GM21528 (cell line): Measurements from ENCODE around the gene ITLN2.
"Not testable (repeated sequence)": the region's sequence is repeated elsewhere in the genome, so short reads cannot be mapped to it uniquely, and the experiment has no call there.

Source experiments
- ATAC-seq: cut with Tn5 transposase; IDR thresholded peaks from one replicate; pipeline ENCODE4 v1.9.1; 2021; ENCODE audit warnings: mild to moderate bottlenecking, moderate library complexity; ENCODE audit not compliant: unreplicated experiment, low FRiP score

Gene ITLN2

DNA sequence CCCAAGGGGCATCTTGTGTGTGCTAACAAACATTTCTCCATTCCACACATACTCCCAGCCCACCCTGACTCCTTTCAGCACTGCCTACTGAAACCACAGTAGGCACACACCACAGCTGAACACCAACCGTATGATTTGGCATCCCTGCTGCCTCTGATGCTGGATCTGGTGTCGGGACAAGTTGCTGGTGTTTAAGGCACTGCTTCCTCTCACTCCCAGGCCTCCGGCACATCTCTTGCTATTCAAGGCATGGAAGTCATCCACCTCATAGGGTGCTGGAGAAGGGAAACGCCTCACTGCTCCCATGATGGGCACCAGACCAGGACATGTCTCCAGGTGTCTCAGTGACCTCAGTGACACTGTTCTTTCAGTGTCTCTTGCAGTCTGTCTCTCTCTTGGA, 2.4 kb upstream of the ITLN2 start:
- ATAC-seq, result no peak

DNA sequence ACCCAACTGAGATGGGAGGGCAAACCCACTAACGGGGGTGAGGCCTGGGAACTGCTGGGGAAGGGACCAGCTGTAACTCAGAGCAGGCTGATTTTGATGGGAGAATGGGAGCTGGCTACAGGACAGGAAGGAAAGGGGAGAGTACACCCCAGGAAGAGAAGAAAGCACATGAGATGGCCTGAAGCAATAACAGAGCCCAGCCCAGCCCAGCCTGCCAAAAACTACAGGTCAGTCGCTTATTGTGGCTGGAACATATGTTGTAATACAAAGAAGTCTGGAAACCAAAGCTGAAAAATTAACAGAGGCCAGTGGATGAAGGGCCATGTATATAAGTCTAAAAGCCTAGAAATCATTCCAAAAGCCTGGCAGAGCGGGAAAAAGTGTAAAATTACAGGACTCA, 1.6 kb downstream of the ITLN2 start:
- no peak for ATAC-seq

DNA sequence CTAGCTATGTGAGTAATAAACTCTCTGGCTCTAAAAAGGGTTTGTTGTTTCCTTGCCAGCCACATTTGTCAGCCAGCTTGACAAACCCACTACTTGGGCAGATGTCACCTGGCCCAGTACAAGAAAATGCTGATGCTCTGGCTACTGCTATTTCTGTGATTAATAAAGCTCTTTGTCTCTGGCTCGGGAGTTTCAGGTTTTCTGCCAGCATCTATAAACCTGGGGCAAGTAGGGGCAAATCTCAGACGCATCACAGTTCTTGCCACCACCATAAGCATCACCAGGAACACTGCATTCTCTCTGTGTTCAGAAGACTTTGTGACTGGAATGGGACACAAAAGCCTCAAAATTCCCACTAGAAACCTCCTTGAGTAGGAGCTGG, 2.5 kb downstream of the ITLN2 start:
- ATAC-seq, result no peak

DNA sequence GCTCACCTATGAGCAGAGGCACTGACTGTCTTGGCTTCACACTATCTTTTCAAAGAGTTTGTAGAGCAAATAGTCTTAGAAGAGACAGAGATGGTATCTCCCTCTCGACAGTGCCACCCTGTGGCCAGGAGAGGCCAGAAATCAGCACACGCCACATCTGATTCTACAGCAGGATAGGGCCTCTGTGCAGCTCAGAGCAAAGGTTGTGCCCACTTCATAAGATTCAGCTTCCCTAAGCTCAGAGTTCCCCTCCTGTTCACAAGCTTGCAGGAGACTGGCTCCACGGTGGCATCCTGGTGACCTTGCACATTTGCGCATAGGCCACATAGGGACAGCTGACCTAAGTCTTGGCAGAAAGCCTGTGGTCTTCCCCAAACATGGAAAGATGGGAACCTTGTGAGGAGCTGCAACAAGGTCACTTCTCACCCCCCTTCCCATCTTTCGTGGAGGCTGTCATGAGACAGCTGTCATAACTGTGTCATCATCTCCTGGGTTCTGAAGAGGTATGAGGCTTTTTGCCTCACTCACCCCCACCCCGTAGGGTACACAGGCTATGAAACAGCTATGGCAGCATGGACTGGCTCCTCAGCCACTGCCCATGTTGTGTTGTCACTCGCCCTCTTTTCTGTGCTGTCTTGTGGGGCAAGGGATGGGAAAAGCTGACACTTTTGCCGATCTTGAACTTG, 3.0 kb downstream of the ITLN2 start:
- ATAC-seq, result no peak

DNA sequence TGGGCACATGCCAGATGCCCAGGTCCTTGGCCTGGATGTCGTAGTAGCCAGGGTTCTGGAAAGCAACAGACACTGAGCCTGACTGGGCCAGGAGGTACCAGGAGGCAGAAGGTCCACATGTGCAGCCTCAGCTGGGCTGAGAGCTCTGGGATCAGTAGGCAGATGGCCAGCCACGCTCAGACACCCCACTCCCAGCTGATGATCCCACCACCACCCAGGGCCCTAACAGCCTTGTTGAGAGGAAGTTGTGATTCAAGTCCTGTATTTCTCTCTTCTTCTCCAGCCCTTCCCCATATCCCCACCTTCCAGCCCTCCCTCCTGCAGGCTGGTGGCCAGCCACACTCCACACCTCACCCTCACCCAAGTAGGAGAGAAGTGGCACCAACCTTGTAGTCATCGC, 4.0 kb downstream of the ITLN2 start:
- ATAC-seq, result no peak

DNA sequence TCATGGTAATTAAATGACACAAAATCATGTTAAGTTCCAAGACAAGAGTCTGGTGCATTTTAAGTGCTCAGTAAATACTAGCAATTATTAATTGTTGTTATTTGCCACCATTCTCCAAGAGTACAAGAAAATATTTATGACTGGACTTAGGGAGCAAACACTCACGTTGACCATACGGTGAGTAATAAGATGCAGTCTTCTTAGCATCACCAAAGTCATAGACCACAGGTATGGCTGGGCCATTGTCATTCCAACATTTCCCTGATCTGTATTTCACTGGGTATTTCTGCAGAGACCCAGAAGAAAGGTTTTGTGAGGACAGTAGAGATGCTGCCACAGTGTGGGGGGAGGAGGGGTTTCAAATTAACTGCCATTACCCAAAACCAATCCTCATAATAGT, 4.7 kb downstream of the ITLN2 start:
- no peak for ATAC-seq

DNA sequence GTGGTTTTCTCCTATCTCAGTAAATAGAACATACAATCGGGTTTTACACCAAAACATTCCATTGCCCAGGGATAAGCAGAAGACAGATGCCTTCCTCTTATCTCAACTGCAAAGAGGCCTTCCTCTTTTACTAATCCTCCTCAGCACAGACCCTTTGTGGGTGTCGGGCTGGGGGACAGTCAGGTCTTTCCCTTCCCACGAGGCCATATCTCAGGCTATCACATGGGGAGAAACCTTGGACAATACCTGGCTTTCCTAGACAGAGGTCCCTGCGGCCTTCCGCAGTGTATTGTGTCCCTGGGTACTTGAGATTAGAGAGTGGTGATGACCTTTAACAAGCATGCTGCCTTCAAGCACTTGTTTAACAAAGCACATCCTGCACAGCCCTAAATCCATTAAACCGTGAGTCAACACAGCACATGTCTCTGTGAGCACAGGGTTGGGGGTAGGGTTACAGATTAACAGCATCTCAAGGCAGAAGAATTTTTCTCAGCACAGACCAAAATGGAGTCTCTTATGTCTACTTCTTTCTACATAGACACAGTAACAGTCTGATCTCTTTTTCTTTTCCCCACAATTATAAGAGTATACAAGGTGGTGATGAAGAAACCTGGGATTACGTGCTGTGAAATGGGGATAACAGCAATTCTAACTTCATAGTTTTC, 5.3 kb downstream of the ITLN2 start:
- not testable (repeated sequence) for ATAC-seq

DNA sequence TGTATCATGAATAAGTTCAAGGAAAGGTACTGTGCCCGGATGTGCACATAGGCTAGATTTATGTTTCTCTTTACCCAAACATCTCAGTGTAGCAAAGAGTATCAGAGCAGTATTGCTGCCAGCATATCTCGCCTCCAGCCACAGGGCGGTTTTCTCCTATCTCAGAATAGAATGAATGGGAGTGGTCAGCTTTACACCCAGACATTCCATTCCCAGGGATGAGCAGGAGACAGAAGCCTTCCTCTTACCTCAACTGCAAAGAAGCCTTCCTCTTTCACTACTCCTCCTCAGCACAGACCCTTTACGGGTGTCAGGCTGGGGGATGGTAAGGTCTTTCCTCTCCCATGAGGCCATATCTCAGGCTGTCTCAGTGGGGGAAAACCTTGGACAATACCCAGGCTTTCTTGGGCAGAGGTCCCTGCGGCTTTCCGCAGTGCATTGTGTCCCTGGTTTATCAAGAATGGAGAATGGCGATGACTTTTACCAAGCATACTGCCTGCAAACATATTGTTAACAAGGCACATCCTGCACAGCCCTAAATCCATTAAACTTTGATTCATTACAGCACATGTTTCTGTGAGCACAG, 7.3 kb downstream of the ITLN2 start:
- ATAC-seq, result not testable (repeated sequence)

DNA sequence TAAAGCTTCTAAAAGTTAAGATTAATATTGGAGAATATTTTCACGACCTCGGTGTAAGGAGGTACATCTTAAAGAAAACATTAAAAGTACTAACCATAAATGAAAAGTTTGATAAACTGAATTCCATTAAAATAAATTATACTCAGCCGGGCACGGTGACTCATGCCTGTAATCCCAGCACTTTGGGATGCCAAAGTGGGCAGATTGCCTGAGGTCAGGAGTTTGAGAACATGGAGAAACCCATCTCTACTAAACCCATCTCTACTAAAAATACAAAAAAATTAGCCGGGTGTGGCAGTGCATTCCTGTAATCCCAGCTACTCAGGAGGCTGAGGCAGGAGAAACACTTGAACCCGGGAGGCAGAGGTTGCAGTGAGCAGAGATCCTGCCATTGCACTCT, 8.7 kb downstream of the ITLN2 start:
- not testable (repeated sequence) for ATAC-seq

DNA sequence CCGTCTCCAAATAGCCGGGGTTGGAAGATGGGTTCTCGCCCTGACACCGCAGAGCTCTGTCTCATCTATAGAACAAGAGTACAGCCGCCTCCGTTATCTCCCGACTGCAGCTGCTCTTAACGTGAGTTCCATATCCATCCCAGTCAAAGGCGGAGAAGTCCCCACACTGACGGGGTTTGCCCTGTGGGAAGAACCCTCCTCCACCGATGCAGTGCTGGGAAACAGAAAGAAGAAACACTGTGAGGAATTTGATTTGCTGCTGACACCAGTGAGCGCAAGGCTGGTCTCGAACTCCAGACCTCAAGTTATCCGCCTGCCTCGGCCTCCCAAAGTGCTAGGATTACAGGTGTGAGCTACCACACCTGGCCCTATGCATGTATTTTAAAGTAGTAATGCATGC, 9.5 kb downstream of the ITLN2 start:
- no peak for ATAC-seq

DNA sequence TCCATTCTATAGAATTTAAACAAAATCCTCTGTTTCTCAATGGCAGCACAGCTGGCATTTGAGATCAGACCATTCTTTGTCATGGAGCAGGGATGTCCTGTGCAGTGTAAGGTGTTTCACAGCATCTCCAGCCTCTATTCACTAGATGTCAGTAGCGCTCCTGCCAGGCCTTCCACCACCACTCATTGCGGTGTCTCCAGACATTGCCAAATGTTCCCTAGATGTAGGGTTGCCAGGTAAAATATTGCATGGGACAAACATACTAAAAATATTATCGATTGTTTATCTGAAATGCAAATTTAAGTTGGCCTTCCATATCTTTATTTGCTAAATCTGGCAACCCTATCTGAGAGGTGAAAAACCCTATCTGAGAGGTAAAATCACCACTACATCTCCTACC, 11.7 kb downstream of the ITLN2 start:
- no peak for ATAC-seq

DNA sequence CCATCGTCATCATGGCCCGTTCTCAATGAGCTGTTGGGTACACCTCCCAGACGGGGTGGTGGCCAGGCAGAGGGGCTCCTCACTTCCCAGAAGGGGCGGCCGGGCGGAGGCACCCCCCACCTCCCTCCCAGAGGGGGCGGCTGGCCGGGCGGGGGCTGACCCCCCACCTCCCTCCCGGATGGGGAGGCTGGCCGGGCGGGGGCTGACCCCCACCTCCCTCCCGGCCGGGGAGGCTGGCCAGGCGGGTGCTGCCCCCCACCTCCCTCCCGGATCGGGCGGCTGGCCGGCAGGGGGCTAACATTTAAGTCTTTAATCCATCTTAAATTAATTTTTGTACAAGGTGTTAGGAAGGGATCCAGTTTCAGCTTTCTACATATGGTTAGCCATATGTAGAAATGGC, 17.9 kb downstream of the ITLN2 start:
- not testable (repeated sequence) for ATAC-seq

DNA sequence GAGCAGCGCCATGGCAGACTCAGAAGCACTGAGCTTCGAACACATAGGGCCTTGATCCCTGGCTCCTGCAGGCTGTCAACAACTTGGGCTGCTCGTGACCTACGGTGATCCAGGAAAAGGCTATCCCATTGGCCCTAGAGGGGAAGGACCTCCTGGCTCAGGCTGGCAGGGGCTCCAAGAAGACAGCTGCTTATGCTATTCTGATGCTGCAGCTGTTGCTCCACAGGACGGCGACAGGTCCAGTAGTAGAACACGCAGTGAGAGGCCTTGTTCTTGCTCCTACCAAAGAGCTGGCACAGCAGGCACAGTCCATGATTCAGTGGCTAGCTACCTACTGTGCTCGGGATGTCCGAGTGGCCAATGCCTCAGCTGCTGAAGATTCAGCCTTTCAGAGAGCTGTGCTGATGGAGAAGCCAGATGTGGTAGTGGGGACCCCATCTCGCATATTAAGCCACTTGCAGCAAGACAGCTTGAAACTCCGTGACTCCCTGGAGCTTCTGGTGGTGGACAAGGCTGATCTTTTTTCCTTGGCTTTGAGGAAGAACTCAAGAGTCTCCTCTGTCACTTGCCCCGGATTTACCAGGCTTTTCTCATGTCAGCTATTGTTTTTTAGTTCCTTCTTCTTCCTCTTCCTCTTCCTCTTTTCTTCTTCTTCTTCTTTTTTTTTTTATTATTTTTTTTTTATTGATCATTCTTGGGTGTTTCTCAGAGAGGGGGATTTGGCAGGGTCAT, 18.9 kb downstream of the ITLN2 start:
- no peak for ATAC-seq

DNA sequence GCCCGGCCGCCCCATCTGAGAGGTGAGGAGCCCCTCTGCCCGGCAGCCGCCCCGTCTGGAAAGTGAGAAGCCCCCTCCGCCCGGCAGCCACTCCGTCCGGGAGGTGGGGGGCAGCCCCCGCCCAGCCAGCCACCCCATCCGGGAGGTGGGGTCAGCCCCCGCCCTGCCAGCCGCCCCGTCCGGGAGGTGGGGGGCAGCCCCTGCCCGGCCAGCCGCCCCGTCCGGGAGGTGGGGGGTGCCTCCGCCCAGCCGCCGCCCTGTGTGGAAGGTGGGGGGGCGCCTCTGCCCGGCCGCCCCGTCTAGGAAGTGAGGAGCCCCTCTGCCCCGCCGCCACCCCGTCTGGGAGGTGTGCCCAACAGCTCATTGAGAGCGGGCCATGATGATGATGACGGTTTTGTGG, 21.3 kb downstream of the ITLN2 start:
- ATAC-seq, result not testable (repeated sequence)

DNA sequence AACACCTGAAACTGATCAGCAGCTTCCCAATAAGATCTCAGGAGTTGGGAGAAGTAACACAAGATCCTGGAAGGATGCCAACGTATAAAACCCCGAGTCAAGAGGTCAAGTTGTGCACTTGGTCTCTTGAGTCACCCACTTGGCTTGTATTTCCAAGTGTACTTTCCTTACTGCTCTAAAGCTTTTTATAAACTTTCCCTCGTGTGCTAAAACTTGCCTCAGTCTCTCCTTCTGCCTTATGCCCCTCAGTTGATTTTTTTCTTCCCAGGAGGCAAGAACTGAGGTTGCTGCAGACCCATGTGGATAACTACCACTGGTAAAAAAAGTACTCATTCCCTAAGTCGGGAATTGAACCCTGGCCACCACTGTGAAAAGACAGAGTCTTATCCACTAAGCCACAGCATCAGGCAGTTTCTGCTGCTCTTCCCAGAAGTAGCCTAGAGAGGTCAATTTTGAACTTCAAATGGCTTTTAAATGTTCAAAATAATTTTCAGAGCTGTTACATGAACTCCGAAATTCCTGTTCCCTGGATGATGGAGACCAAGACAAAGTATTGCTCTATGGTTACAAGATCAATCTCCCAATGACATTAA, 28.9 kb downstream of the ITLN2 start:
- no peak for ATAC-seq

DNA sequence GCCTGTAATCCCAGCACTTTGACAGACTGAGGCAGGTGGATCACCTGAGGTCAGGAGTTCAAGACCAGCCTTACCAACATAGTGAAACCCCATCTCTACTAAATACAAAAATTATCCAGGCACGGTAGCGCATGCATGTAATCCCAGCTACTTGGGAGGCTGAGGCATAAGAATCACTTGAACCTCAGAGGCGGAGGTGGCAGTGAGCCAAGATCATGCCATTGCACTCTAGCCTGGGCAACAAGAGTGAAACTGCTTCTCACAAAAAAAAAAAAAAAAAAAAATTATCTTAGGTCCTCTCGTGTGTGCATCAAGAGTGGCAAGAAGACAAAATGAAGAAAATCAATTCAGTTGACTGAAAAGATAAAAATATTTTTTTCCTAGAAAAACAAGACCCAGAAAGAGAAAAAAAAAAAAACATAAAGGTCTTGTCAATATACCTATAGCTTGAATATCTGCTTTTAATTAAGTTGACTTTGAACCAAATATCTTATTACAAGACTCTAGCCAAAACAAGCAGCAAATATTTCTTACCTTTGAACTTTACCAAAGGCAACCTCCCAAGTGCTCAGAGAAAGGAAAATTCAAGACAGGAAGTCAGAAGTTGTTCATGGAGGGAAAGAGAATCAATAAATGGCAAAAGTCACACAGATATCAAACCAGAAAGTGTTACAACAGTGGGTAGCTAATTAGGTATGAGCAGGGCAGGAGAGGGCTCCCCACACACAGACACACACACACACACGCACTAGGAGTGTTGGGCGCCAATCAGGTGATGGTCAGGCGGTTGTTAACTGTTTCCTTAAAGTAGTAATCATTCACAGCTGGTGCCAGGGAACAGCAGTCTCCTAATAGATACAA, 29.6 kb downstream of the ITLN2 start:
- no peak for ATAC-seq

DNA sequence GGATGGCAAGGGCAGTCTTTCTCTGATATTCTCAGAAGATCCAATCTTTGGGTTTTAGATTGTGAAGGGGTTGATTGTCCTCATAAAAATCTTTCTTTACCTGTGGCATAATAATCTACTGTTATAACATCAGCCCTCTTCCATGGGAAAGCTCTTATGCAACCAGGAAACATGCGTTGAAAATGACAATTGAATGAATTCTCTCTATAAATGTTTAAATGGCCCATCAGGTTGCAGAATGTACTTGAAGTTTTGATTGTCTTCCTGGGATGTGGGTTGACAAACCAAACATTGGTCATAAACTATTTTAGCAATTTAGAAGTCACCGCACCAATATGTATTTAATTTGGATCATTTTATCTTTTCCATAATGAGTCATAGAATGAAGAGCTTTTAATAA, 37.9 kb downstream of the ITLN2 start:
- no peak for ATAC-seq

DNA sequence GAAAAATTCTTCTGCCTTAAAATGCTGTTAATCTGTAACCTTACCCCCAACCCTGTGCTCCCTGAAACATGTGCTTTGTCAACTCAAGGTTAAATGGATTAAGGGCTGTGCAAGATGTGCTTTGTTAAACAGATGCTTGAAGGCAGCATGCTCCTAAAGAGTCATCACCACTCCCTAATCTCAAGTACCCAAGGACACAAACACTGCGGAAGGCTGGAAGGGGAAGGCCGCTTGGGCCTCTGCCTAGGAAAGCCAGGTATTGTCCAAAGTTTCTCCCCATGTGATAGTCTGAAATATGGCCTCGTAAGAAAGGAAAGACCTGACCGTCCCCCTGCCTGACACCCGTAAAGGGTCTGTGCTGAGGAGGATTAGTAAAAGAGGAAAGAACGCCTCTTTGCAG, 41.4 kb downstream of the ITLN2 start:
- not testable (repeated sequence) for ATAC-seq

DNA sequence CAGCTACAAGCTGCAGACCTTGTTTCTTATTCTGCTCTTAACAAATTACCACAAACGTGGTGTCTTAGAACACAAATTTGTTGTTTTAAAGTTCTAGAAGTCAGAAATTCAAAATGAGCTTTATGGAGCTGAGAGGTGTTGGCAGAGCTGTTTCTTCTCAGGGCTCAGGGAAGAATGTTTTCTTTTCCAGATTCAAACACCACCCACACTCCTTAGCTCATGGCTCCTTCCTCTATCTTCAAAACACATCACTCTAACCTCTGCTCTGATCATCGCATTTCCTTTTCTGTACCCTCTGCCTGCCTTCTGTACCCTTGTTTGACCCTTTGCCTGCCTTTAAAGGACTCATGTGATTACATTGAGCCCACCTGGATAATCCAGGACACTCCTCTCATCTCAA, 42.7 kb downstream of the ITLN2 start:
- ATAC-seq, result no peak

DNA sequence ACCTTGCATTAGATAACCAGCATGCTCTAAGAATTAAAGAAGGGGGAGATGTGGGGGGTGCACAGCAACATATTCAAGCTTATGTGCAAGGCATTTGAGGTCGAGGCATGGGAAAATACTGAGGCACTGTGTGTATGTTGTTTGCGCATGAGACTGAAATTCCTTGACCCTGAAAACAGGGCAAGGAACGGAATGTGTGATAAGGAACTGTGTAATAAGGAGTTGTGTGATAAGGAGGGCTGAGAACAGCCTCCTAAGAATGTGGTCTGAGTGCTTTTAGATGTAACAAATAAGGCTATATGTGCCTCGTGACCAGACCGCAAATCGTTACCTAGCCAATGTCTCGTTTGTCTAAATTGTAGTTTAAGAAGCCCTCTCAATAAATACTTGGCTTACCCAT, 43.2 kb downstream of the ITLN2 start:
- ATAC-seq, result no peak
